HL-60 (cell line): ENCODE measurements around the gene FOXRED2.

Experiments used
- DNase-seq, 2 experiments: peaks; one replicate each; pipeline ENCODE4 v3.0.0-alpha.2; 2010 to 2020; ENCODE audit warnings: low read depth in 1 of 2, low spot score in 1 of 2
- H3K27ac ChIP-seq: fragments of 250-450 bp; sonication (Bioruptor Pico); replicated peaks from 2 replicates; pipeline ENCODE4 v1.5.1; 2020; ENCODE audit warnings: mild to moderate bottlenecking, moderate library complexity
- H3K27me3 ChIP-seq: fragments of 250-450 bp; sonication (Bioruptor Pico); 2 replicates; pipeline ENCODE4 v1.5.1; 2021; ENCODE audit warnings: mild to moderate bottlenecking, moderate library complexity; ENCODE audit not compliant: insufficient read depth, poor library complexity, severe bottlenecking
- H3K4me3 ChIP-seq: replicated peaks from 2 replicates; pipeline ENCODE4 v1.5.1; 2011; ENCODE audit warnings: mild to moderate bottlenecking, control low read depth, low read length; ENCODE audit not compliant: insufficient read depth
- CTCF ChIP-seq: IDR thresholded peaks from one replicate; pipeline ENCODE4 v1.5.1; 2011; ENCODE audit warnings: low read length, control low read depth, inconsistent platforms; ENCODE audit not compliant: insufficient read depth
- GABPA ChIP-seq: IDR thresholded peaks from 2 replicates; pipeline ENCODE4 v1.6.1; 2012; ENCODE audit warnings: low read depth
- POLR2AphosphoS5 ChIP-seq: IDR thresholded peaks from 2 replicates; pipeline ENCODE4 v1.6.1; 2012; ENCODE audit warnings: low read depth
- REST ChIP-seq: IDR thresholded peaks from 2 replicates; pipeline ENCODE4 v1.6.1; 2012; ENCODE audit warnings: low read depth; ENCODE audit not compliant: insufficient replicate concordance
- SPI1 ChIP-seq: IDR thresholded peaks from 2 replicates; pipeline ENCODE4 v1.6.1; 2012; ENCODE audit warnings: low read depth, mild to moderate bottlenecking, borderline replicate concordance

The FOXRED2 gene

GRCh38 chr22:36447632-36448031 is 59.2 kb downstream of the FOXRED2 start:
- TF ChIP-seq POLR2AphosphoS5, result peak; percentile 32; the same call in 1 of the 2 replicates
- TF ChIP-seq SPI1, result peak; percentile 95
- no peak for TF ChIP-seq REST
- no peak for TF ChIP-seq CTCF
- no peak for TF ChIP-seq GABPA
- H3K27ac ChIP-seq, result peak overlapping the region; percentile 69
- H3K4me3 ChIP-seq, result no peak overlapping the region
- DNase-seq, result peak in 1 of 2 experiments; percentile 74
- no peaks in the 10 kb centered on the region for H3K27me3 ChIP-seq

GRCh38 chr22:36445158-36445668 is 61.6 kb downstream of the FOXRED2 start:
- TF ChIP-seq POLR2AphosphoS5, result no peak
- TF ChIP-seq SPI1, result peak; percentile 8; the same call in 1 of the 2 replicates
- no peak for TF ChIP-seq REST
- DNase-seq, result peak; percentile 51 to 80
- H3K27ac ChIP-seq, result peak overlapping the region; percentile 54

GRCh38 chr22:36443198-36443770 is 63.6 kb downstream of the FOXRED2 start:
- no peaks in the 10 kb centered on the region for H3K27me3 ChIP-seq
- no peak overlapping the region for H3K27ac ChIP-seq
- TF ChIP-seq REST (no peak), SPI1 (0 out of 2 replicates have a peak, but pooled peaks have one; percentile 12)
- peak; percentile 37 to 79 for DNase-seq
- H3K4me3 ChIP-seq, result no peak overlapping the region

More at GRCh38 chr22:36445158-36445668, 61.6 kb downstream of the FOXRED2 start:
- H3K27me3 ChIP-seq, result no peaks in the 10 kb centered on the region
- no peak overlapping the region for H3K4me3 ChIP-seq

GRCh38 chr22:36442506-36443197 is 64.2 kb downstream of the FOXRED2 start:
- no peak for DNase-seq
- no peak for TF ChIP-seq CTCF
- TF ChIP-seq SPI1, result no peak
- TF ChIP-seq GABPA, result no peak
- TF ChIP-seq REST, result no peak
- TF ChIP-seq POLR2AphosphoS5, result no peak
- no peak overlapping the region for H3K4me3 ChIP-seq
- no peak overlapping the region for H3K27ac ChIP-seq
- H3K27me3 ChIP-seq, result no peaks in the 10 kb centered on the region
